ENCODE results near the gene CBFA2T2.
A peak's percentile ranks its signal among the peaks of the same experiment; 100 is the strongest.
"Not testable (repeated sequence)": the region's sequence is repeated elsewhere in the genome, so short reads cannot be mapped to it uniquely, and the experiment has no call there.

Gene CBFA2T2

DNA sequence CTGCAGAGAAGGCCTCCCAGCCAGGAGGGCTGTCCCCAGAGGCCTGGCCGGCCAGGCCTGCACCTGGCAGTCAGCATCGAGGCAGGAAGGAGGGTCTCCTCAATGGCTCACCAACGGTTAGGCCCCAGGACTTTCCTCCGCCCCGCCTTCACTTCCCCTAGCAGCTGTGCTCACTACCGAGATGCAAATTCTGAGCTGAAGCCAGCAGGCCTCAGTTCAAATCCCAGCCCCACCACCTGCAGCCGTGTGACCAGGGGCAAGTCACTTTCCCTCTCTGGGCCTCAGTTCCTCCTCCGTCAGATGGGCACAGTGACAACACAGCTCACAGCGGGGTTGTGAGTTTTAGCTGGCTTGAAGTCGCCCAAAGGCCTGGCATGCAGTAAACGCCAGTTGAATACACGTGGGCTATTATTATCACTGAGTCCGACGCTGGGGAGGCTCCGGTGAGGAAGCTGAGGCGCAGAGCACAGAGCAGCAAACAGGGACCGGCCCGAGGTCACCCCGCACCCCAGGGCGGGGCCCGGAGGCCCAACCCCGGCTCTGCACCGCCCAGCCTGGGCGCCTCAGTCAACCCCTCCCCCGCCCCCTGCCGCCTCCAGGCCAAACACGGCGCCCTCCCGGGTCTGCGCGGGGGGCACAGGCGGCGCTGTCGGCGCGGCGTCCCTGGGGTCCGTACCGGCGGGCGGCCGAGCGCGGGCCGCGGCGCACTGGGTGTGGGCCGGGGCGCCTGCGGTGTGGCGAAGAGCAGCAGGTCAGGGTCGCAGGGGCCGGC, 195.6 kb downstream of the CBFA2T2 start:
- peak; percentile 59 to 66 for DNase-seq

- peak; percentile 97 for DNase-seq
Measured at GRCh38 chr20:33686100-33686983, 196.4 kb downstream of the CBFA2T2 start, which contains the start of gene E2F1. Gene E2F1, minus strand, starts transcription at chr20:33686385. Its CDS starts 121 bp downstream, at chr20:33686264.

GRCh38 chr20:33686984-33687366, 197.1 kb downstream of the CBFA2T2 start:
- no peak for DNase-seq

- no peak for DNase-seq
Measured at GRCh38 chr20:33687370-33687915, 197.5 kb downstream of the CBFA2T2 start.

- no peak for DNase-seq
Measured at GRCh38 chr20:33687993-33688937, 198.4 kb downstream of the CBFA2T2 start.

- DNase-seq, result no peak
Measured at GRCh38 chr20:33688938-33689424, 199.1 kb downstream of the CBFA2T2 start.

DNA sequence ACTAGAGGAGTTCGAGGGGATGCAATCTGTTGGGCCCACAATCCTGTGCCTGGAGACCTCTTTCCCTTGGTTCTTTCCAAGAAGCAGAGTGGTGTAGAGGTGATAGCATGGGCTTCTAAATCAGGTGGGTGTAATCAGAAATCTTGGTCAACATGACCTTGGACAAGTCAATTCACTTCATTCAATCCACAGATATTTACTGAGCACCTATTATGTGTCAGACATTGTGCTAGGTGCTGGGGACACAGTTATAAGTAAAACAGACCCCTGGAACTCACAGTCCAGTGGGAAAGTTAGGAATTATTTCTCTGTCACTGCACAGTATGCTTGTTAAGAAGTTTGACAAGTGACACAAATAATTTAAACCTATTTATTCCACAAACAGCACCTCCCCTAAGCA, 199.6 kb downstream of the CBFA2T2 start:
- no peak for DNase-seq

- DNase-seq, result peak in 1 of 2 donors; percentile 38
Measured at GRCh38 chr20:33689973-33690372, 200.1 kb downstream of the CBFA2T2 start.

DNA sequence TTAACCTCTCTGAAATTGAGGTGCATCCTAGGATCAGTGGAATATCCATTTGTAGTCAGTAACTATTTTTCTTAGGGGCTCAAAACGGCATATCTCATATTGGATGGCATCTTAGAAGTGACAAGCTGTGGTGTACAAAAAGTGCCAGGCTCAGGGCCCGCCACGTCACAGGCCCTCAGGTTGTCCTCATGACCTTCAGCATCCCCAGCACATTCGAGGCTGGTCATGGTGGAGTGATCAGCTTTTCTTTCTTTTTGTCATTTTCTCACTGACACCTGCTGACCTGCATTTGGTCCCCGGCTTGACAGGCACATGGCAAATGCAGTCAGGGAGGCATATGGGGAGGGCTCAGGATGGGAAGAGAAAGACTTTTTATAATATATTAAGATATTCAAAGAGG, 203.4 kb downstream of the CBFA2T2 start:
- no peak for DNase-seq

- no peak for DNase-seq
Measured at GRCh38 chr20:33693741-33694638, 204.1 kb downstream of the CBFA2T2 start.

DNA sequence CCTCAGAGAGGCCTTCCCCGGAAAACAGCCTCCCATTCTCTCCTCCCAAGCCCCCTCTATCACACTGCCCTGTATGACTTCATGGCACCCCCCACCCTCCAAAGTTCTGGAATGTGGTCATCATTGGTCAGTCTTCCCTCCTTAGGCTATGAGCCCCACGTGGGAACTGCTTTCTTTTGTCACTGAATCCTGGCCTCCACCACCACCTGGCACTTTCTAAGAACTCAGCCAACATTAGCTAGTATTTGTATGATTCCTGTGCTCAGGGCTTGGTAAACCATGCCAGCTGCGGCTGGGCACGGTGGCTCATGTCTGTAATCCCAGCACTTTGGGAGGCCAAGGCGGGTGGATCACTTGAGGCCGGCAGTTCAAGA, 204.7 kb downstream of the CBFA2T2 start:
- no peak for DNase-seq

DNA sequence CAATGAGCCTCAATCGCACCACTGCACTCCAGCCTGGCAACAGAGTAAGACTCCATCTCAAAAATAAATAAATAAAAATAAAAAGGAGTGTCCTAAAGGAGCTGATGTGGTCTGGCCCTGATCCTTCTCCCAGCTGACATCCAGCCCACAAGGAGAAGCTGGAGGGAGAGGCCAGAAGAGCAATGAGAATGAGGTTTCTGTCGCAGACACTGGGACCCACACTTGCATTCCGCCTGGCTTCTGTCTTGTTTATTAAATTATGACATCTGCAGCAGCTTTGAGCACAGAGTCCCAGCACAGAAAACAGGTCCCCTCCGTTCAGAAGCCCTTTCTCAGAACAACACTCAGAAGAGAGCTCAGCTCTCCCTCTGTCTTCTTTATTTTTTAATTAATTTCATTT, 206.6 kb downstream of the CBFA2T2 start:
- no peak for DNase-seq

DNA sequence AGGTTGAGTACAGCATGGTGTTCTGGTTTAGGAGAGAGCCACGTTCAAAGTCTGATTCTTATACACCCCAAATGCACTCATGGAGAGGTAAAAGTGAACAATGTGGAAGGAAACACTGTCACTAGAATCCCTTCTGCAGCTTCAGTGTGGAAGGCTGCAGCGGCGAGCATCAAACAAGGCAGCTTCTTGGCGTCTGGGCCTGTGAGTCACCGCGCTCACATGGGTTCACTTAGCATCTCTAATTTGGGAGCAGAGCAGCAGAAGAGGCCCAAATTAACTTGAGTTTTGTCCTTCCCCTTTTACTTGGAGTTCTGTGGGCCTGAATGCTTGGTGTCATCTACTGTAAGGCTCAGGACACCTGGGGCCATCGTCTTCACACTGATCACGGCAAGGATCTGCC, 207.2 kb downstream of the CBFA2T2 start:
- no peak for DNase-seq

GRCh38 chr20:33698966-33699365, 209.1 kb downstream of the CBFA2T2 start:
- not testable (repeated sequence) for DNase-seq

All from stimulated activated CD4-positive, alpha-beta T cell treated with anti-CD3 and anti-CD28 coated beads, Interleukin-2, amount 100 ng/mL, for 48 hours (primary cell).